Measurements from ENCODE around the gene MGAT4C. TPM values are rescaled to one million over a fixed set of nuclear protein-coding genes. Genes with fewer than 3 reads are reported as not detected.

MGAT4C gene
- total RNA-seq, 4 donors from 2014 or later: 0.14 to 0.75 (median 0.16) TPM; not detected in 1

GRCh38 chr12:85956081-85956480 is 300.1 kb downstream of the MGAT4C start:
- no peak for DNase-seq
- Histone ChIP-seq H3K4me3 (no peak overlapping the region), H3K4me1 (no peaks in the 10 kb centered on the region), H3K27ac (no peak overlapping the region), H3K9me3 (no peaks in the 10 kb centered on the region), H3K27me3 (no peaks in the 10 kb centered on the region), H3K36me3 (no peaks in the 10 kb centered on the region)
- TF ChIP-seq CTCF (IDR thresholded peaks at IDR 0.05) (no peak), POLR2A (IDR thresholded peaks at IDR 0.05) (no peak), EP300 (IDR thresholded peaks at IDR 0.05; ENCODE audit: low read depth) (no peak), POLR2AphosphoS5 (IDR thresholded peaks at IDR 0.05) (no peak)
- in situ Hi-C loops (cut with MboI; ENCODE audit: low pct_ligation_motif_present in 1 of 4, low pct_unique_long_range_greater_than_20kb in 1 of 4, low sequenced_read_pairs in 3 of 4): no loop called here
- 51% methylated on average over 2 of the region's 2 CpGs for WGBS, 2 donors (ENCODE audit: low coverage in 1 of 2)
- intact Hi-C loops (cut with DNase I; ENCODE audit: low total_unique reads): no loop called here

GRCh38 chr12:85955127-85955526 is 301.1 kb downstream of the MGAT4C start:
- intact Hi-C loops (cut with DNase I; ENCODE audit: low total_unique reads): no loop called here
- Histone ChIP-seq H3K4me3 (no peak overlapping the region), H3K9me3 (no peaks in the 10 kb centered on the region), H3K27me3 (no peaks in the 10 kb centered on the region), H3K36me3 (no peaks in the 10 kb centered on the region), H3K27ac (no peak overlapping the region), H3K4me1 (no peaks in the 10 kb centered on the region)
- in situ Hi-C loops (cut with MboI; ENCODE audit: low pct_ligation_motif_present in 1 of 4, low pct_unique_long_range_greater_than_20kb in 1 of 4, low sequenced_read_pairs in 3 of 4): no loop called here
- no peak for TF ChIP-seq EP300 (IDR thresholded peaks at IDR 0.05; ENCODE audit: low read depth)
- TF ChIP-seq CTCF (IDR thresholded peaks at IDR 0.05): no peak
- TF ChIP-seq POLR2A (IDR thresholded peaks at IDR 0.05): no peak
- no peak for DNase-seq
- 15 to 19% methylated on average over 1 of the region's 1 CpG for WGBS, 2 donors (ENCODE audit: low coverage in 1 of 2)

DNA sequence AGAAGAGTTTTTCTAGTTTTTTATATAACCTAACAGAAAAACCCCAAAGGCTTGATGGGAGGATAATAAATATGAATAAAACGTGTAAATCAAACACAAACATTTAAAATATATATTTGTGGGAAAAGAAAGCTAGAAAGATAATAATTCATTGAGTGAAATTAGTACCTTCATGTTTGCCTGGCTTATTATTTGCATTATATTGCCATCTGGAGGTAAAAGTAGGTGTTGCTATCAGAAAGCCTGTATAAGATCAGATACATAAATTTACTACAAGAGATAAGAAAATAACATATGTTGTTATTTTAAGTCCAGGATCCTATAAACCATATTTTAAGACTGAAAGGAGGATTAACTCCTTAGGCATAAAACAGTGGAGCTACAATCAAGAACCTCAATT is 304.4 kb downstream of the MGAT4C start:
- 11 to 13% methylated on average over 1 of the region's 1 CpG for WGBS, 2 donors (ENCODE audit: low coverage in 1 of 2)
- H3K27me3 ChIP-seq: no peaks in the 10 kb centered on the region
- H3K9me3 ChIP-seq: no peaks in the 10 kb centered on the region
- TF ChIP-seq EP300 (IDR thresholded peaks at IDR 0.05; ENCODE audit: low read depth) (no peak), CTCF (IDR thresholded peaks at IDR 0.05) (peak; percentile 20 to 38 (median 30))
- peaks cover 0 to 11% (median 2%) of the 10 kb centered on the region in 4 donors for H3K4me1 ChIP-seq
- H3K4me3 ChIP-seq: no peak overlapping the region
- no peaks in the 10 kb centered on the region for H3K36me3 ChIP-seq
- intact Hi-C loops (cut with DNase I; ENCODE audit: low total_unique reads): no loop called here
- in situ Hi-C loops (cut with MboI; ENCODE audit: low pct_ligation_motif_present in 1 of 4, low pct_unique_long_range_greater_than_20kb in 1 of 4, low sequenced_read_pairs in 3 of 4): no loop called here
- H3K27ac ChIP-seq: no peak overlapping the region
- DNase-seq: no peak

DNA sequence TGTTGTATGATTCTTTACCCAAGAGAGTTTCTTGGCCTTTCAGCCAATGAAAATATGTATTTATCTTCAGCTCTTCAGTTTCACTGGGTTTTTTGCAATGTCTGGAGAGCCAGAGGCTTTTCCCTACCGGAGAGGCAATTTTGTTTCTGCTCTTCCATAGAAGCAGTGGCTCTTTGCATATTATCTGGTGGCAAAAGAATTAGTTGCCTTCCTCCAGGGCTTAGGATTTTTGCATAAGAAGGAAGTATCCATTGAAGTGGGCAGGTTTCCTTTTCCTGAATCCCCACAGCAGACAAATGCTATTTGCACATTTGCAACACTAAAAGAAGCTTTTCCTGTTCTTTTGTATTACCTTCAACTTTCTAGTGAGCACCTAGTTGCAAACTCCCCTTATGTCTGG is 306.9 kb downstream of the MGAT4C start:
- intact Hi-C loops (cut with DNase I; ENCODE audit: low total_unique reads) (no loop called here), in situ Hi-C loops (cut with MboI; ENCODE audit: low pct_ligation_motif_present in 1 of 4, low pct_unique_long_range_greater_than_20kb in 1 of 4, low sequenced_read_pairs in 3 of 4) (no loop called here)
- WGBS, 2 donors (ENCODE audit: low coverage in 1 of 2): 50 to 54% methylated on average over 1 of the region's 1 CpG
- no peak overlapping the region for H3K4me3 ChIP-seq
- no peaks in the 10 kb centered on the region for H3K9me3 ChIP-seq
- H3K27ac ChIP-seq: no peak overlapping the region
- no peak for DNase-seq
- H3K27me3 ChIP-seq: no peaks in the 10 kb centered on the region
- TF ChIP-seq POLR2A (IDR thresholded peaks at IDR 0.05) (no peak), POLR2AphosphoS5 (IDR thresholded peaks at IDR 0.05) (no peak)
- H3K36me3 ChIP-seq: no peaks in the 10 kb centered on the region
- peaks cover 0 to 11% (median 2%) of the 10 kb centered on the region in 4 donors for H3K4me1 ChIP-seq

DNA sequence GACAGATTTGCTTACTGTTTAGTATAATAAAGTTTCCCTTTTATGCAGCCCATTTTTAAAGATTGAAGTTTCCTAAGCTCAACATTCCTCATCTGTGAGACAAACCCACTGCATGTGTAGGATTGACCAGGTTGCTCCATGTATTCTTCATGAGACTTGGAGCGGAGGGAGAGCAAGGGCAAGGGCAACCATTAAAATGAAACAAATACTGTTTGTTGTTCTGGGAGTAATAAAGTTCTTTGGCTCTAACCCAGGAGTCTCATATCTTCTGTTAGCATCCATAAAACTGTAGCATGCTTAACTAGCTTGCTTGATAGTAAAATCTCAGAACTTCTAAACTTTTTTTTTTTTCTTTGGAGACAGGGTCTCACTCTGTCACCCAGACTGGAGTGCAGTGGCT is 307.9 kb downstream of the MGAT4C start:
- no peaks in the 10 kb centered on the region for H3K9me3 ChIP-seq
- WGBS, 2 donors (ENCODE audit: low coverage in 1 of 2): 57 to 64% methylated on average over 1 of the region's 1 CpG
- intact Hi-C loops (cut with DNase I; ENCODE audit: low total_unique reads): no loop called here

More for the DNA sequence above, 307.9 kb downstream of the MGAT4C start:
- Histone ChIP-seq H3K4me1 (peaks cover 0 to 11% (median 2%) of the 10 kb centered on the region in 4 donors), H3K27ac (no peak overlapping the region), H3K36me3 (no peaks in the 10 kb centered on the region), H3K4me3 (no peak overlapping the region), H3K27me3 (no peaks in the 10 kb centered on the region)
- in situ Hi-C loops (cut with MboI; ENCODE audit: low pct_ligation_motif_present in 1 of 4, low pct_unique_long_range_greater_than_20kb in 1 of 4, low sequenced_read_pairs in 3 of 4): no loop called here
- DNase-seq: no peak
- TF ChIP-seq EP300 (IDR thresholded peaks at IDR 0.05; ENCODE audit: low read depth) (no peak), POLR2A (IDR thresholded peaks at IDR 0.05) (no peak), CTCF (IDR thresholded peaks at IDR 0.05) (no peak), POLR2AphosphoS5 (IDR thresholded peaks at IDR 0.05) (no peak)
